GM18861 (cell line): ENCODE data around the gene CCNQ.

Experiments used
- ATAC-seq: cut with Tn5 transposase; IDR thresholded peaks from one replicate; pipeline ENCODE4 v1.9.1; 2021; ENCODE audit not compliant: unreplicated experiment

The CCNQ gene

GRCh38 chrX:153599192-153600031, 473 bp upstream of the CCNQ start:
- ATAC-seq = peak; percentile 70

GRCh38 chrX:153596981-153597750, 1.8 kb downstream of the CCNQ start:
- no peak for ATAC-seq

- ATAC-seq = no peak
These were observed 2.8 kb downstream of the CCNQ start for GRCh38 chrX:153595859-153596857.

- no peak for ATAC-seq
These were observed 3.6 kb downstream of the CCNQ start for GRCh38 chrX:153595387-153595786.

GRCh38 chrX:153593811-153594500, 5.0 kb downstream of the CCNQ start:
- no peak for ATAC-seq

GRCh38 chrX:153592966-153593688, 5.8 kb downstream of the CCNQ start:
- no peak for ATAC-seq

GRCh38 chrX:153592091-153592833, 6.7 kb downstream of the CCNQ start:
- ATAC-seq = no peak

GRCh38 chrX:153590961-153591956, 7.7 kb downstream of the CCNQ start:
- ATAC-seq = peak; percentile 45

GRCh38 chrX:153588782-153589446, 10.0 kb downstream of the CCNQ start:
- no peak for ATAC-seq

GRCh38 chrX:153588021-153588781, 10.7 kb downstream of the CCNQ start:
- ATAC-seq = no peak

GRCh38 chrX:153587342-153587741, 11.6 kb downstream of the CCNQ start:
- ATAC-seq = no peak

GRCh38 chrX:153585827-153586226, 13.1 kb downstream of the CCNQ start:
- no peak for ATAC-seq

GRCh38 chrX:153583433-153583832, 15.5 kb downstream of the CCNQ start:
- no peak for ATAC-seq

GRCh38 chrX:153582896-153583295, 16.0 kb downstream of the CCNQ start:
- peak; percentile 99 for ATAC-seq

- no peak for ATAC-seq
These were observed 18.1 kb downstream of the CCNQ start for GRCh38 chrX:153580700-153581386.

GRCh38 chrX:153578889-153579288, 20.1 kb downstream of the CCNQ start:
- no peak for ATAC-seq
